Activated CD8-positive, alpha-beta memory T cell treated with anti-CD3 and anti-CD28 coated beads for 48 hours (primary cell): Measurements from ENCODE around the gene ZNF579.

Experiments used
- DNase-seq, 3 experiments: peaks; one replicate each; pipeline ENCODE4 v3.0.0-alpha.2; 2020; ENCODE audit warnings: low read depth in 2 of 3, low spot score in 2 of 3

The ZNF579 gene, protein sequence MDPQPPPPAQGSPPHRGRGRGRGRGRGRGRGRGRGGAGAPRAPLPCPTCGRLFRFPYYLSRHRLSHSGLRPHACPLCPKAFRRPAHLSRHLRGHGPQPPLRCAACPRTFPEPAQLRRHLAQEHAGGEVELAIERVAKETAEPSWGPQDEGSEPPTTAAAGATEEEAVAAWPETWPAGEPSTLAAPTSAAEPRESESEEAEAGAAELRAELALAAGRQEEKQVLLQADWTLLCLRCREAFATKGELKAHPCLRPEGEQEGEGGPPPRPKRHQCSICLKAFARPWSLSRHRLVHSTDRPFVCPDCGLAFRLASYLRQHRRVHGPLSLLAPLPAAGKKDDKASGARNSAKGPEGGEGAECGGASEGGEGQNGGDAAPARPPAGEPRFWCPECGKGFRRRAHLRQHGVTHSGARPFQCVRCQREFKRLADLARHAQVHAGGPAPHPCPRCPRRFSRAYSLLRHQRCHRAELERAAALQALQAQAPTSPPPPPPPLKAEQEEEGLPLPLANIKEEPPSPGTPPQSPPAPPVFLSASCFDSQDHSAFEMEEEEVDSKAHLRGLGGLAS

GRCh38 chr19:55580628-55581144, at the start of gene ZNF579:
TSS of gene ZNF579 (minus strand) at chr19:55580848. CDS start at chr19:55579639, 1,209 bp downstream.
- peak; percentile 45 to 67 (median 62) for DNase-seq

- no peak for DNase-seq
Measured at GRCh38 chr19:55626350-55626749, 45.7 kb upstream of the ZNF579 start.

- no peak for DNase-seq
Measured at GRCh38 chr19:55625004-55625326, 44.3 kb upstream of the ZNF579 start.

- DNase-seq: peak; percentile 80 to 97 (median 96)
Measured at GRCh38 chr19:55624109-55625003, 43.7 kb upstream of the ZNF579 start, which contains the start of gene ZNF784. TSS of gene ZNF784 (minus strand) at chr19:55624566. CDS start at chr19:55624561, 5 bp downstream.

GRCh38 chr19:55623561-55623960, 42.9 kb upstream of the ZNF579 start:
- DNase-seq: no peak

DNA sequence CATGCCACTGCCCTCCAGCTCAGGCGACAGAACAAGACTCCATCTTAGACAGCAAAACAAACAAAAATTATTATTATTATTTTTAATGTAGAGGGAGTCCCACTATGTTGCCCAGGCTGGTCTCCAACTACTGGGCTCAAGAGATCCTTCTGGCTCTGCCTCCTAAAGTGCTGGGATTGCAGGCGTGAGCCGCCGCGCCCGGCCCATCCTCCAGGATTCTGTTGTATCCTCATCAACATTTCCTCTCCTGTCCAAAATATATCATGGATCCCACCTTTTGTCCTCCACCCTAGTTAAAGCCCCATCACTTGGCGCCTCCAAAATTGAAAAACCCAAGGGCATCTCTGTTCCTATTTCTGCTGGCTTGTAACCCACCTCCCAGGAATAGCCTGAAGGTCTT, 42.5 kb upstream of the ZNF579 start:
- DNase-seq: no peak

- no peak for DNase-seq
Measured at GRCh38 chr19:55622242-55622969, 41.8 kb upstream of the ZNF579 start.

DNA sequence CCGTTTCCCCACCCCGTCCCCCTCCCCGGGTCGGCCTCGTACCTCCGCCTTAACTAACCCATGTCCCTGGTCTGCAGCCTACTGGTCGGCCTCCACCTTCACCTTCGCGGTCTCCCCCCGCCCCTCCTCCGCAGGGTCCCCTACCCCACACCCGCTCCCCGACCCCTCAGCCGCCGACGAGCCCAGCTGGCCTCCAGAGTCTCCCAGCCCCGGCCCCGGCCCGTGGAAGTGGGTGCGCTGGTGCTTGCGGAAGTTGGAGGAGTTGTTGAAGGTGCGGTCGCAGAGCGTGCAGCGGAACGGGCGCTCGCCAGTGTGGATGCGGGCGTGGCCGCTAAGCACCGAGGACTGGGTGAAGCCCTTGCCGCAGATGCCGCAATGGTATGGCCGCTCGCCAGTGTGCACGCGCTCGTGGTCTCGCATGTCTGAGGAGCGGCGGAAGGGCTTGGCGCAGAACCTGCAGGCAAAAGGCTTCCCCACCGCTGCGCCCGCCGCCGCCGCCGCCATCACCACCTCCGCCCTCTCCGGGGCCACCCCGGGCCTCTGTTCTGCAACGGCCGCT, 41.1 kb upstream of the ZNF579 start:
- DNase-seq: no peak

DNA sequence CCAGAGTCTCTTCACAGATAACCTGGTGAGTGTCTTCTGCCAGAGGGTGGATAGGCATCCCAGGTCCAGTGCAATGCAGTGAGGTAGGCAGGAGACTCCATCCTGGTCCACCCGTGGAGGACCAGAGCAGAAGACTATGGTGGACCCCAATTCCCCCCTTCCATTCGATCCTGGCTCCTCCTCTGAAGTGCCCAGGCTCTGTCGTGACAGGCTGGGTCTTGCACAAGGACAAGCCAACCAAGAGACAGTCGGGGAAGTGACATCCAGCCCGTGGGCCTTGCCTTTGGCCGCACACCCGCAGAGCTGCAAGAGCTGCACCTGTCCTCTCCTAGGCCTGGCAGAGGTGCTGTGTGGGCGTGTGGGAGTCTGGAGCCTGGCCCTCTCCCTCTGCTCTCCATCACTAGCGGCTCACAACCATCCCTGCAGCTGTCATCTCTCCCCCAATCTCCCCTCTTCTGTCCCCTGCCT, 40.6 kb upstream of the ZNF579 start:
- no peak for DNase-seq

- no peak for DNase-seq
Measured at GRCh38 chr19:55620410-55621204, 40.0 kb upstream of the ZNF579 start.

- DNase-seq: no peak
Measured at GRCh38 chr19:55619286-55619685, 38.6 kb upstream of the ZNF579 start.

DNA sequence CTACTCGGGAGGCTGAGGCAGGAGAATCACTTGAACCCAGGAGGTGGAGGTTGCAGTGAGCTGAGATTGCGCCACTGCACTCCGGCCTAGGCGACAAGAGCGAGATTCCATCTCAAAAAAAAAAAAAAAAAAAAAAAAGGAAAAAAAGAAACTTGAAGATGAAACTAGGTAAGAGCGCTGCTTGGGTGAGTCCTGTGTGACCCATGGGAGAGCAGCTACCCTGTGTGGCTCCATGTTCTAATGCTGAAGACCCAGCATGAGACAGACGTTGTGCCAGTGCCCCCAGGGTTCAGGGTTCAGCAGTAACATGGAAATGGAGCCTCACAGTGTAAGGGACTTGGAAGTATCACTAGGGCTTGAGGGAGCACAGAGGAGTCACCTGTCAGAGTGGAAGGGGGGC, 37.8 kb upstream of the ZNF579 start:
- no peak for DNase-seq

GRCh38 chr19:55617426-55617825, 36.8 kb upstream of the ZNF579 start:
- DNase-seq: no peak

DNA sequence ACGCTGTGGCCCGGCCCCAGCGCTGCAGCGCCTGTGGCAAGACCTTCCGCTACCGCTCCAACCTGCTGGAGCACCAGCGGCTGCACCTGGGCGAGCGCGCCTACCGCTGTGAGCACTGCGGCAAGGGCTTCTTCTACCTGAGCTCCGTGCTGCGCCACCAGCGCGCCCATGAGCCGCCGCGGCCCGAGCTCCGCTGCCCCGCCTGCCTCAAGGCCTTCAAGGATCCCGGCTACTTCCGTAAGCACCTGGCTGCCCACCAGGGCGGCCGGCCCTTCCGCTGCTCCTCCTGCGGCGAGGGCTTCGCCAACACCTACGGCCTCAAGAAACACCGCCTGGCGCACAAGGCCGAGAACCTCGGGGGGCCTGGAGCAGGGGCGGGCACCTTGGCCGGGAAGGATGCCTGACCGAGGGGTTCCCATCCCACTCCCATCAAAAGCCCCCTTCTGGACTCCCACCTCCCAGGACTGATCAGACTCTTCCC, 35.8 kb upstream of the ZNF579 start:
- DNase-seq: no peak

- DNase-seq: no peak
Measured at GRCh38 chr19:55615543-55616394, 35.1 kb upstream of the ZNF579 start.

- no peak for DNase-seq
Measured at GRCh38 chr19:55614711-55615542, 34.3 kb upstream of the ZNF579 start.

DNA sequence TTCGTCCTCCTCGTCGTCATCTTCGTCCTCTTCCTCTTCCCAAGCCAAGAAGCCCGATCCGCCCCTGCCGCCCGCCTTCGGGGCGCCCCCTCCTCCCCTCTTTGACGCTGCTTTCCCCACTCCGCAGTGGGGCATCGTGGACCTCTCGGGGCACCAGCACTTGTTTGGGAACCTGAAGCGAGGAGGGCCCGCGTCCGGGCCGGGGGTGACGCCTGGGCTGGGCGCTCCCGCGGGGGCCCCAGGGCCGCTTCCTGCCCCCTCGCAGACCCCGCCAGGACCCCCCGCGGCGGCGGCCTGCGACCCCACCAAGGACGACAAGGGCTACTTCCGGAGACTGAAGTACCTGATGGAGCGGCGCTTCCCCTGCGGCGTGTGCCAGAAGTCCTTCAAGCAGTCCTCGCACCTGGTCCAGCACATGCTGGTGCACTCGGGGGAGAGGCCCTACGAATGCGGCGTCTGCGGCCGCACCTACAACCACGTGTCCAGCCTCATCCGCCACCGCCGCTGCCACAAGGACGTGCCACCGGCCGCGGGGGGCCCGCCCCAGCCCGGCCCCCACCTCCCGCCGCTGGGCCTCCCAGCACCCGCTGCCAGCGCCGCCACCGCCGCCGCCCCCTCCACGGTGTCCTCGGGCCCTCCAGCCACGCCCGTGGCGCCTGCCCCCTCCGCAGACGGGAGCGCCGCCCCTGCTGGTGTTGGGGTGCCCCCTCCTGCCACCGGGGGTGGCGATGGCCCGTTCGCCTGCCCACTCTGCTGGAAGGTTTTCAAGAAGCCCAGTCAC, 33.5 kb upstream of the ZNF579 start:
- DNase-seq: no peak
